Measurements from ENCODE around the gene CPED1.
A peak's percentile ranks its signal among the peaks of the same experiment; 100 is the strongest.
"Not testable (repeated sequence)": the region's sequence is repeated elsewhere in the genome, so short reads cannot be mapped to it uniquely, and the experiment has no call there.

The CPED1 gene

DNA sequence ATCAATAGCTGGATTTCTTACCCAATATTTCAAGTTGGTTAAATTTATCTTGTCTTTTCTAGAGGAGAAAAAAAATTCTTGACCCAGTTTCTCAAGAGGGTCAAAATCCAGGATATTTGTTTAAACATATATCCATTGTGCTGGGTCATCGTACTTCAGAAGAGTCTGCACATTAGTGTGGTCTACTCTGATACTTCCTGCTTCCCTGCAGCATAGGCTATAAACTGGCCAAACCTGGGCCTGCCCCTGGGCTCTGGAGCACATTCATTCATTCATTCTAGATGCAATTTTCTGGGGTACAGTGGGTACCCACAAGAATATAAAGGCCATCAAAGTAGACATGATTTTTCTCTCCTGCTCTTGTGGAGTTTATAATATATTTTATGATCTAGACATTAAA lies 198.2 kb downstream of the CPED1 start:
- DNase-seq (ENCODE audit: low spot score): no peak

DNA sequence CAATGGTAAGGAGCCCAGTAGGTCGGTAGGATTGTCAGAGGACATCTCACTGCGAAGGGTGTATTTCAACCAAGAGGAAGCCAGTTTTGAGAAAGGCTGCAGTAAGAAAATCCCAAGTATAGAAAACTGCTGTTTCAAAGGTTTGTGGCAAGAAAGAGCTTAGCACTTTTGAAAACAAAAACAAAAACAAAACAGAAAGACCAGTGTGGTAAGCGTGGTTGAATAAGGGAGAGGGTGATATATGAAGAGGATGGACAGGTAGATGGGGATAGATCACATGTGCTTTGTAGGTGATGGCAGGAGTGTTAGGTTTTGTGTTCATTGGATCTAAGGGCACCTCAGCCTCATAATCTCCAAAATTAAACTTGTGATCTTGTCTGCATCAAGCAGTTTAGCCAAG lies 198.7 kb downstream of the CPED1 start:
- DNase-seq (ENCODE audit: low spot score): no peak

DNA sequence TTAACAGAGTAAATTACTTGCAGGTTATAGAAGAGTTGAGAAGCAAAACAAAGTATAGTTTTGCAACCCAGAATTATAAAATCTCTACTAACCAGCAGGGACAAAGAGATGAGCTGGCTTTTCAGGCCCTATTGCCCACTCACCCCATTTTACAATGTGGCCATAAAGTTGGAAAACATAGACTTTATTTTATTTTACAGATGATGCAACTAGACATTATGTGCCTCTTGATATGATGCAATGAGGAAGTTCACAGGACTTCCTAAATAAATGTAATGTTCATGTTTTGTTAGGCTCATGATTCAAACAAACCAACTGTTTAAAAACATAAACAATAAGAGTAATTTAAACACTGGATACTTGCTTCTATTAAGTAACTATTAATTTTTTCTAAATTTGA lies 199.2 kb downstream of the CPED1 start:
- no peak for DNase-seq (ENCODE audit: low spot score)

DNA sequence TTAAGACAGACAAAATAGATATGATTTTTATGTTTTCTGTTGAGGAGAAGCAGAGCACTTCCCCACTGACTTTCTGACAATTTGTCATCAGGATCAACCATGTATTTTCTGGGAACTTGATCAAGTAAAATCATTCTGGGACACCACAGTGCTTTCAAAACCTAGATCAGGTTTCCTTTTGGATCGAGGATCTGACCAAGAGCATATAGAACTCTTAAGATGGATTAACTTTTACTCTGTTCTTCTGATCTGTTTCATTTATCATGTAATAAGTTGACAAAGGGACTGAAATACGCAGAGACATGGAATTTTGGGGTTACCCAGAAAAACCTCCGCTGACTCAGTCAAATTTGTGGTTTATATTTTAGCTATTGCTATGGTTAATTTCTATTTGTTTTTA lies 204.3 kb downstream of the CPED1 start:
- DNase-seq (ENCODE audit: low spot score): no peak

DNA sequence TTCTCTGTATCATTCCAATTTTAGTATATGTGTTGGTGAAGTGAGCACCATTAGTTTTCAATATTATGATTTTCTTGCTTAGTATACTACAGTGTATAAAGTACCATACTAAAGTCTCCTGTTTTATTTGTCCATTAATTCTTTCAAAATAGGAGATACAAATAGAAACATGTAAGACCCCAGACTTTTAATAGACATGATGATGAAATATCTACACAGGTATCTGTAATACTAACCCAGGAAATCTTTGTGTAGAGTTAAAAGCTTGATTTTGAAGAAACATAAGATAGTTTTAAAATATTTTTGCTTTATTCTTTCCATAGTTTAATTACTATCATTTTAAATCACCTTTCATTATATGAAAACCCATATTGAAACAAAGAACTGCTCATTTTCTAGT lies 206.5 kb downstream of the CPED1 start:
- no peak for DNase-seq (ENCODE audit: low spot score)

DNA sequence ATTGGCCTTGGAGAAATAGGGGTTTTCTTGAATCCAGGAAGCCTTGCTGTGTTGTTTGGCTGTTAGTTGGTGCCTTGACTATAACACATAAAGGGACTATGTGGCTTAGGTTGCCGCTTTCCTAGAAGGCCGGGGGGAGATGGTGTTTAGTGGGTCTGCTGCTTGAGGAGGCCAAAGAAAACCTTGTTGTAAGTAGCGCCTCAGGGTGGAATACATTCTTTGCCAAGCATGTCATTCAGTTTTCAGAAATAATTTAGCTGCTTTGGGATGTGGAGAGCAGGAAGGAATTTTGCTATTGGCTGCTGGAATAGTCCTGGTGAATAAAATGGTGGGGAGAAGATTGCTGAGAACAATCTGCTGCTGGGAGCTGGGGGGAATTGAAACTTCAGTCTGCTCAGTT lies 207.4 kb downstream of the CPED1 start:
- DNase-seq (ENCODE audit: low spot score): no peak

DNA sequence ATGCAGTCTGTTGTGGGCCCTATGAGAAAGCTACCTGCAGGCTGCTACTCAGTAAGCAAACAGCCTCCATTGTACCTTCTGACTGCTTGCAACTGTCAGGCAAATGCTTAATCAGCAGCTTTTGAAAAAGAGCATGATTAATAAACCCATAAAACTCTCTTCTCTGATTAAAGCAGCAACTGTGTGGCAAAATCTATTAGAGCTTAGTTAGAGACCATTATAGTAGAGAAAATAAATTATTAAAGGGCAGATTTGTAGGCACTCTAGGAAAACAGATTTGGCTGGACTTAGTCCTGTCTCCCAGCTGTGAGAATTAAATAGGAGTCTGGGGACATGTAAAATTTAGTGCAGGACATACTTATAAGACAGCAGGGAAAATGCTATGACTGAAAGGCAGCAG lies 207.8 kb downstream of the CPED1 start:
- no peak for DNase-seq (ENCODE audit: low spot score)

DNA sequence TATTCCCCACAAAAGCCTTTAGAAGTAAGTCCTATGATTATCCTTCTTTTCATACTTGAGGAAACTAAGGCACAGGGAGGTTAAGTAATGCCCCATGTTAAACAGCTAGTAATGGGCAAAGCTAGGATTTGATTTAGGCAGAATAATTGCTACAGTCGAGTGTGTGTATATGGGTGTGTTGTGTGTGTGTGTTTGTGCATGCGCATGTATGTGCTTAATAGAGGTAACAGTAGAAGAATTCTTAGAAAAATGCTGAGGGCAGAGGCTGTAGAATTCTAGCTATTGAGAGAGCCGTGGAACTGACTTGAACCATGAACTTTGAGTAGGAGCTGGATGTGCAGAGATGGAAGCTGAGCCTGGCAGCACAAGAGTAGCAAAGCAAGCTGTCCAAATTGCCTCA lies 208.9 kb downstream of the CPED1 start:
- no peak for DNase-seq (ENCODE audit: low spot score)

DNA sequence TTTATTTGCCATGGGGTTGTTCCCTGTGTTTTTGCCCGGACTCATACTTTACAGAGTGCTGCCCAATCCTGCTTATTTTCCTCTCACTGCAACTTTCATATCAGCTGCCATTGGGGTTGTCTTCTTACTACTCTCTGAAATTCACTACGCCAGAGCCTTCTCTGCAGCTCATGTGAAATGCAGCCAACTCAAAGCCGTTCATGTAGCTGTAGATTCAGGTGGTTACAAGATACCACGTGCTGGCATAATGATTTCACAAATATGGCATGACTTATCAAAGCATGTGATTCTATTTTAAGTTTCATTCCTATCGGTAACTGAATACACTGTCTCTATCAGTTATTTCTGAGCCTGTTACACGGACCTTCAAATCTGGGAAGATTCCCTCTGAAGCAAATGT lies 210.0 kb downstream of the CPED1 start:
- no peak for DNase-seq (ENCODE audit: low spot score)

DNA sequence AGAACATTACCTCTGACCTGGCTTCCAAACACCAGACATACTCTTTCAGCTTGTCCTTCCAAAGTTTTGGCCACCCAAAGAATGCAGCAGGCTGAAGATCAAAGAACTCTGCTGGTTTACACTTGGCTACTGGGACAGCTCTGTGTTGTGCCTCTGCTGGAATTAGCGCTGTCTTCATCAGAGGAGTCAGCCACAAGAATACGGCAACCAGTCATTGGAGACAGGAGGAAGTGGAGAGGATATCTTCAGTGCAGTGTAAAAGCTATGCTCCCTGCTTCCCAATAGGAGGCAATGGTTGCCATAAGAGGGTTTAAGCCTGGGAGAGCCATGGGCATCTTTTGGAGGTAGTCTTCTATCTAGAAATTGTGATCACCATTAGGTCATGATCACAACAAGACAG lies 213.6 kb downstream of the CPED1 start:
- no peak for DNase-seq (ENCODE audit: low spot score)

DNA sequence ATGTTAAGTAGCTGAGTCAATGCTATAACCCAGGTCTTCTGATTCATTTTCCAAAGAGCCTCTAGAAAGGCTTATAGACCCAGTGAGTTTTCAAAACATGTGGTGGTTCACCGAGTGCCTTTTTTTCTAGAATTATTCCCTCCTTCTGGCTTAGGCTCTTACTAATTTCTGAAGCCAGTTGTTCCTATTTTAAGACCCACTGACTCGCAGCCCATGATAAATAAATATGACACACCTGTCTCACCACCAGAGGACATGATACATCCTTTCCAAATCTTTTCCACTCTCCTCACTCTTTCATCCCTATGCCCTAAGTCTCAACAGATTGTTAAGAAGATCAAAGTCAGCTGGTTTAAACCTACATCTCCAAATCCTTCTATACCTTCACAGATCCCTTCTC lies 214.3 kb downstream of the CPED1 start:
- peak; percentile 49 for DNase-seq (ENCODE audit: low spot score)

DNA sequence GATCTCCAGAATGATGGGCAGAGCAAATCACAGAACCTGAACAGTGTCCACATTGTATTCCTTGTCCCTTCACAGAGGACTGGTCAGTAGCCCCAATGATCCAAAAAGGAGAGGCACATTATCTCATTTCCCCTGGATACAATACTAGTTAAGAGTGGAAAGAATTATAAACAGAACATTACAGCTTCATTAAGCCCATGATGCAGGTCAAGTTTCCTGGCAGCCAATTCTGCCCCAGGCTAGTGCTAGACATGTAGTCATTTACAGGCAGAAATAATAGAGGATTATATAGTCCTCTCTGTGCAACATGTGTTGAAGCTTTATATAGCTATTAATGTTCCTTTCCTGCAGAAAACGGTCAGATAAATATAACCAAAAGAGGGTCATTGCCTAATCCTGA lies 216.0 kb downstream of the CPED1 start:
- DNase-seq (ENCODE audit: low spot score): no peak

DNA sequence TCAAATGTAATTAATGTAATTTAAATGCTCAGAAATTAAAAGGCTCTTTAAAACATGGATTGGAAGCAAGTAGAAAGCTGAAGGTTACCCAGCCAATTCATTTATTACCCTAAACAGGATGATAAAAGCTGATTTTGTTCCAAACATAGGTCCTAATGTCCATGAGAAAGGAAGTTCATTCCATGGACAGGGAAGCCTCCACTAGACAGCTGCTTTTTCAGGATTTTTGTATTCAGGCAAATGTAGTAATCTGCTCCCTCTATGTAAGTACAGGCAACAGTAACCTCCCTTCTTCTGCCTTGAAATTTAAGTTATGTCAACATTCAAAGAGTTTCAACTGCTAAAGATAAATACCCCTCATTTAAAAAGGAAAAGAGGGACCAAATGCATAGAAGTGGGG lies 217.3 kb downstream of the CPED1 start:
- DNase-seq (ENCODE audit: low spot score): no peak

DNA sequence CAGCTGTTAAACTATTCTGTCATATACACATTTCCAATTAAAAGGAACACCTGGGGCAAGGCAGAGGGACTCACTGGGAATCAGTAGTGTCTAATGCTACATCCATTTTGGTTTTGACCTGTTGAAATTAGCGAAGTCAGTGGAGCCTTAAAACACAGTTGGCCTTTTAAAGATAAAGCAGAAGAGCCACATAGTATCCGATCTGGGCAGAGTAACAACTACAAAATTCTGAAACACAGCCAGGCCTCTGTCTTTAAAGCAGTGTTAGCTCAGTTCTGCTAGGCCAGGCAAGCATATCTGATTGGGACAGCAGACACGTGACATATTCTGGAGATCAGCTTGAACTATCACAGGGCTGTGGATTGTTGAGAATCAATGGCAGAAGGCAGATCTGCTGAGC lies 222.7 kb downstream of the CPED1 start:
- no peak for DNase-seq (ENCODE audit: low spot score)

DNA sequence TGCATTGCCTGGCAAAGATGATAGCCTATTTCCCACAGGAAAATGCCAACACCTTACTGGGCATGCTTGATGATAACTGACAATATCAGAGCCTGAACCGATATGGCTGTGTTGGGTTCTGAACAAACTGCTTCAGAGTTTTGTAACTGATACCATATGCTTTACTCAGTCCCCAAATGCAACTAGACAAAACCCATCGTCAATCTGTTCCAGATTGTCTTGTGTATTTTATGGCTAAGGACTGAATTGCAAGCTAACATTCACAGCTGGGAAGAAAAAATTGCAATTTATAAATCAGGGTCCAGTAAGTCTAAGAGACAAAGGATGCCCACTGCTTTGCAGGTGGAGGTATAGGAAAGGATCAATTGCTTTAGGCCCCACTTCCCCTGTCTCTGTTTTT lies 223.5 kb downstream of the CPED1 start:
- DNase-seq (ENCODE audit: low spot score): no peak

DNA sequence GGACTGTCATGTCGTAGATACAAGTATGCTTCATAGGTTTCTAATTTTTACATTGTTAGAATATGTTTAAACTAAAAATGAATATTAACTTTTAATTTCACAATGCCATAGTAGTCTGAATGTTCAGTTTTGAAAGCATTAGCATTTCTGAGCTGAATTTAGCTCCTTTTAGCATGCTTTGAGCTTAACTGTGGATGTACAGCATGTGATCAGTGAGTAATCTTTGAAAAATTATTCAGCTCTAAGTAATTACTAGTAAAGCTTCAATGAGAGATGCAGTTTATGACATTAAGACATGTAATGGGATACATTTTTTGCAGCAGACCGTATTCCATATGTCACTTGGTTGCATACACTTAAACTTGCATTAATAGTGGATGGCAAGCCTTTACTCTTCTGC lies 226.1 kb downstream of the CPED1 start:
- no peak for DNase-seq (ENCODE audit: low spot score)

DNA sequence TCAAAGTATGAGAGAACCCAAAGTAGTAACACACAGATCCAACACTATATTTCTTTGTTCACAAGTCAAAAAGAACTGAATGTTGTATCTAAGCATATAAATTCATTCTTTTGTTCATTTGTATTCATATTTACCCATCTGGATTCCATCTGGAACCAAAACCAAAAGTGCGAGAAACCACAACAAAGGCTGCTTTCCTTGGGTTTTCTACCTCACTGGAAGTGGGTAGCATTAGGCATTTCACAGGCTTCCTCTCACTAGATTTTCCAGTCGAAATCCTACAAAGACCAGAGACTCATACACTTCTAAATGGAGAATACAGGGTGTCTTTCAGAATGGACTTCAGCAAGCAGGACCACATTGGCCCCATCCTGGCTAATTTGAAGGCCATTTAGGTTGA lies 230.5 kb downstream of the CPED1 start:
- DNase-seq (ENCODE audit: low spot score): no peak

DNA sequence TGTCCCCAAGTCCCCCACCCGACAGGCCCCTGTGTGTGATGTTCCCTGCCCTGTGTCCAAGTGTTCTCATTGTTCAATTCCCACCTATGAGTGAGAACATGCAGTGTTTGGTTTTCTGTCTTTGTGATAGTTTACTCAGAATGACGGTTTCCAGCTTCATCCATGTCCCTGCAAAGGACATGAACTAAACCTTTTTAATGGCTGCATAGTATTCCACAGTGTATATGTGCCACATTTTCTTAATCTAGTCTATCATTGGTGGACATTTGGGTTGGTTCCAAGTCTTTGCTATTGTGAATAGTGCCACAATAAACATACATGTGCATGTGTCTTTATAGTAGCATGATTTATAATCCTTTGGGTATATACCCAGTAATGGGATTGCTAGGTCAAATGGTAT lies 232.6 kb downstream of the CPED1 start:
- DNase-seq (ENCODE audit: low spot score): not testable (repeated sequence)

DNA sequence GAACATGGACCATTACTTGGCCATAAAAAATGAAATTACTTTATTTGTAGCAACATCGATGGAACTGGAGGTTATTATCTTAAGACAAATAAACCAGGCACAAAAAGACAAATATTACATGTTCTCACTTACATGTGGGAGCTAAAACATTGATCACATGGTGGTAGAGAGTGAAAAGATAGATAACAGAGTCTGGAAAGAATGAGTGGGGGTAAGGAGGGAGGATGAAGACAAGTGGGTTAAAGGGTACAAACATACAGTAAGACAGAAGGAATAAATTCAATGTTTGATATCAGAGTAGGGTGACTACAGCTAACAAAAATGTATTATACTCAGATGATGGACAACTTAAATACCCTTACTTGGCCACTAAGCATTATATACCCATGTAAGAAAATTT lies 240.3 kb downstream of the CPED1 start:
- DNase-seq (ENCODE audit: low spot score): no peak

DNA sequence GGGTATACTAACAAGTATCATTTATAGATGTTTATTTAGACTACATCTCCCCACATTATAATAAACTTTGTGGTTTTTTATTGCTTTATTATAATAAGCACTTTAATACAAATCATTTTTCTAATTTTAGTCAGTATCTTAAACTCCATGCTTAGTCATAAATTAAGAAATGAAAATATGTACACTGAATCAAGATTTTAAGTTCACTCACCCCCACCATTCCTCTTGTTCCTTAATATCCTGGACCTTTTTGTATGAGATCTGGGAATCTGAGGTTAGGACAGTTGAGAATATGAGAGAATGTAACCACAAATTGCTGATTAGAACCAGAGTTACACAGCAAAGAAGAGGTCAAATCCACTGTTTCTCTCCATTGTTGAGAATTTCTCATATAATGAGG lies 246.7 kb downstream of the CPED1 start:
- DNase-seq (ENCODE audit: low spot score): no peak

DNA sequence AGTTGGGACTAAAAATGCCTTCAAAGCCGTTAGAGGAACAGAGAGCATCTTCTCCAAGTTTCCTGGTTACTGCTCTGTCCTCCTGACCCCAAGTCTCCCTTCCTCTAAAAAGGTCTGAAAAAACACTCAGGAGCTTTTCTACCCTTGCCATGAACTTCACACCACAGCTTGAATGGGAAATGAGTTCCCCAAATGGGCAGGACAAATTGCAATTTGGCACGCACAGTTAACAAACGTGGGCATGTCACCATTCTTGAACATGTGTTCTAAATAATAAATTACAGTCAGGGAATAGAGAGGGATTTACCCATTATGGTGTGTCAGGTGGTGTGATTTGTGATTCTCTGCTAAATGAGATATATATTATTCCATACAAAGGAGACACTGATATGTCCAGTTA lies 249.1 kb downstream of the CPED1 start:
- no peak for DNase-seq (ENCODE audit: low spot score)

DNA sequence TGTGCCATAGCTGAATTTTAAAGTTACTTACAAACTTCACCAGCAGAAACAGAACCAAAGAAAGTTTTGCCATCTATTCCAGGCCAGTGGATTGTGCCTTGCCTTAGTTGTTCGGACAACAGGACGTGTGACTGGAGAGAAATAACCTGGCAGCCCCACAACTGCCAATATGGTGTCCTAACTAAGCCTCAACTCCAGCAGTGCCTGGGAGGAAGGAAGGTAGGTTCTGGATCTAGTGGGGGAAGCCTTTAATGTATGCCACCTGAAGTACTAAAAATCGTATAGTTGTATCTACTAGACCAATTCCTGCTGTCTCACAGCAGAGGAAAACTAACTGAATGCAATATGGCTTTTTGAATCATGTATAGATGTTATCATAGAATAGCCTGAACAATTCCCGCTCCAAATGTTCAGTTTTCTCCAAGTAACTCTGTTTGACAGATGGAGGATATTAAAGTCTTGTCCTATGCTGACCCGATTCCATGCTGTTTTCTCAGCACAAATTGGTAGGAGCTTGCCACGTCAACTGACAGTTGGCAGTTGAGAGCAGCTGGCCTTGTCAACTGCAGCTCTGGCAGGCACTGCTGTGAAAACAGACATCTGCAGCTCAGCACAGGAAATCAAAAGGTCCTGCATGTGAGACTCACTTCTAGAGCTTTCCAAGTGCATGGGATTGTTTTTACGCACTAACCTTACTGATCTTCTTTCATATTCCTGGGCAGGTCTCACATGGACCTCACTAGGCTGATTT lies 255.8 kb downstream of the CPED1 start:
- no peak for DNase-seq (ENCODE audit: low spot score)

DNA sequence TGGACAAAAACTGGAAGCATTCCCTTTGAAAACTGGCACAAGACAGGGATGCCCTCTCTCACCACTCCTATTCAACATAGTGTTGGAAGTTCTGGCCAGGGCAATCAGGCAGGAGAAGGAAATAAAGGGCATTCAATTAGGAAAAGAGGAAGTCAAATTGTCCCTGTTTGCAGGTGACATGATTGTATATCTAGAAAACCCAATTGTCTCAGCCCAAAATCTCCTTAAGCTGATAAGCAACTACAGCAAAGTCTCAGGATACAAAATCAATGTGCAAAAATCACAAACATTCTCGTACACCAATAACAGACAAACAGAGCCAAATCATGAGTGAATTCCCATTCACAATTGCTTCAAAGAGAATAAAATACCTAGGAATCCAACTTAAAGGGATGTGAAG lies 262.9 kb downstream of the CPED1 start:
- not testable (repeated sequence) for DNase-seq (ENCODE audit: low spot score)

DNA sequence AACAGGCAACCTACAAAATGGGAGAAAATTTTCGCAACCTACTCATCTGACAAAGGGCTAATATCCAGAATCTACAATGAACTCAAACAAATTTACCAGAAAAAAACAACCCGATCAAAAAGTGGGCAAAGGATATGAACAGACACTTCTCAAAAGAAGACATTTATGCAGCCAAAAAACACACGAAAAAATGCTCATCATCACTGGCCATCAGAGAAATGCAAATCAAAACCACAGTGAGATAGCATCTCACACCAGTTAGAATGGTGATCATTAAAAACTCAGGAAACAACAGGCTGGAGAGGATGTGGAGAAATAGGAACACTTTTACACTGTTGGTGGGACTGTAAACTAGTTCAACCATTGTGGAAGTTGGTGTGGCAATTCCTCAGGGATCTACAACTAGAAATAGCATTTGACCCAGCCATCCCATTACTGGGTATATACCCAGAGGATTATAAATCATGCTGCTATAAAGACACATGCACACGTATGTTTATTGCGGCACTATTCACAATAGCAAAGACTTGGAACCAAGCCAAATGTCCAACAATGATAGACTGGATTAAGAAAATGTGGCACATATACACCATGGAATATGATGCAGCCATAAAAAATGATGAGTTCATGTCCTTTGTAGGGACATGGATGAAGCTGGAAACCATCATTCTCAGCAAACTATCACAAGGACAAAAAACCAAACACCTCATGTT lies 264.2 kb downstream of the CPED1 start:
- not testable (repeated sequence) for DNase-seq (ENCODE audit: low spot score)
